ENCODE data around the gene JAK1.

The JAK1 gene

DNA sequence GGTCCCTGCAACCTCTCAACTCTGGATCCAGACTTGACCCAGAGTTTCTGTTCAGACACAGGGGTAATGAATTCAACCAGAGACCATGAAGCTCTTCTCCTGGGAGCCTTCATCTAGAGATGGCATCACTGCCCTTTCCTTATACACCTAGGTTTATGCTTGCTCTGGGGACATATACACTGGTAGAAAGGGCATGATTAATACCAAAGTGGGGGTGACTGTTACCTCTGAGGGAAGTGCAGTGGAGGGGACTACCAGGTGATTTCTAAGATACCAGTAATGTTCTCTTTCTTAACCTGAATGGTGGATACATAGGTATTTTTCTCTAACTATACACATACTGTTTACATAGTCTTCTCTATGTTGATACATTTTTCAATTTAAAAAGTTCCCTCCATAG lies 48.4 kb downstream of the JAK1 start:
- no peak for DNase-seq

DNA sequence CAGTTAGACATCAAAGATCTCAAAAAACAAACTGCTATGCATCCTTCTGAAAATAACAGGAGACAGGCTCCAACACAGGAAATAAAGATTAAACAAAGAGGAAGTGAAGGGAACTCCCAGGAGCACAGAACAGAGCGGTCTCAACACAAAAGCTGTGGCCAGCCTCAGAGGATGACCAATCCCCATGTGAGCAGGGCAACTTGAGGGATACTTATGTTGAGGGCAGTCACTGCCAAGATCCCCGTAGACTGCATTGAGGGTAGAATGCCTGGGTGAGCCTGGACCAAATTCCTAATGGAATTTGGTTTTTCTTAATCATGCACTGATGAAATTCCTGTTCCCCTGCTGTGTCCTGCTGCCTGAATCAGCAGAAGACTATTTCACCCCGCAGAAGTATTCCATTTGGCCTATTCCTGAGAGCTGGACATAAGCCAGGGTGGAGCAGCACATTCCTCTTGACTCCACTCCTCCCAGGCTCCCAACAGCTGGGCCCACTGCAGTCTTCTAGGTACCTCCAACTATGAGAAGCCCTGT lies 49.0 kb downstream of the JAK1 start:
- DNase-seq, result peak; percentile 48

DNA sequence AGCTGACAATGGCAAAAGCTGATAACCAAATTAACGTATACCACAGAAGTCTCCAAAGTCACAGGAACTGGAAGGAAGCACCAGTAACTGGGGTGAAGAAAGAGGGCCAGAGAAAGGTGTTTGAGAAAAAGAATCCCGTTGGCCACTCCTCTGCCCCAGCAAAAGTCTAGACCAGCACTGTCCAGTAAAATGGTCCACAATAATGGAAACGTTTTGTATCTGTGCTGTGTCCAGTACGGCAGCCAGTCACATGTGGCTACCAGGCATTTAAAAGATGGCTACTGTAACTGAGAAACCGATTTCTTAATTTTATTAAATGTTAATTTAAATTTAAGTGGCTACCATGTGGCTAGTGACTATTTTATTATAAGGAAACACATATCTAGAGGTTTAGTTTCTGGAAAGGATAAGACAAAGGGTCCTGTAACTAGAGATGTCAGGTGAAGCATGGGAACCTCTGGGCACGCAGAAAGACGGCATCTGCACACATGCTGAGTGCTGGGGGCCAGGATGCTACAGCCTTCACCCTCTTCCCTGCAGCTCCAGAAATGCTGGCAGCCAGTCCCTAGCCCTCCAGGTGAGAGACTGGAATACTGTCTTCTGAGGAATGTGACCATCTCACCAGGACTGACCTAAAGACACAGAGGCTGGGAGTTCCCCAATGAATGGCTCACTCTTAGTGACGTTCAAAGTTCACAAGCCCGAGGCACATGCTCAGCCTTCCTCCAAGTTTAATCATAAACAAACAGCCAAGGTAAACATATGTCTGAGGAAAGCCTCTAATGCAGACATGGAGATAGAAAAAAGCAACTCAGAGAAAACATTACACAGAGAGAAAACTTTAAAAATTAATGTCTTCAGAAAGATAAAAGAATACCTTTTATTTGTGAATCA lies 50.7 kb downstream of the JAK1 start:
- no peak for DNase-seq

DNA sequence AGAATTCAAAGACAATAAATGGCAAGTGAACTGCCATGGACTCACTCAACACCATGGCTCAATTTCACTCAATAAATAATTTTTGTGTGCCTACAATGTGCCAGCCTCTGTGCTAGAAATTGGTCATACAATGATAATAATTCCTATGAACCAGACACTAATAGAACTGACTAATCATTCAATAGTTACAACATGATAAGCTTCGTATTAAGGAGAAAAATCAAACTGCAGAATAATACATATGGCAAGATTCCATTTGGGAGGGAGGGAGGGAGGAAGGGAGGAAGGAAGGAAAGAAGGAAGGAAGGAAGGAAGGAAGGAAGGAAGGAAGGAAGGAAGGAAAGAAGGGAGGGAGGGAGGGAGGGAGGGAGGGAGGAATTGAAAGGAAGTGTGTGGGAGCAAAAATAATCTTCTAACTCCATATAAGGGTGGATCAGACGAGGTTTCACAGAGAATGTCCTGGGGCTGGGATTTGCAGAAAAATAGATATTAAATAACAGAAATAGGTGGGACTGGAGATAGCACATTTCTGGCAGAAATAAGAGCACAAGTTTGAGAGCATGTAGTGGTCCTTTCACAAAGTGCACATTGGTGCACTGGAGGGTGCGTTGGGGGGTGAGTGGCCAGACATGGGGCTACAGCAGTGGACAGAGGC lies 52.9 kb downstream of the JAK1 start:
- no peak for DNase-seq

DNA sequence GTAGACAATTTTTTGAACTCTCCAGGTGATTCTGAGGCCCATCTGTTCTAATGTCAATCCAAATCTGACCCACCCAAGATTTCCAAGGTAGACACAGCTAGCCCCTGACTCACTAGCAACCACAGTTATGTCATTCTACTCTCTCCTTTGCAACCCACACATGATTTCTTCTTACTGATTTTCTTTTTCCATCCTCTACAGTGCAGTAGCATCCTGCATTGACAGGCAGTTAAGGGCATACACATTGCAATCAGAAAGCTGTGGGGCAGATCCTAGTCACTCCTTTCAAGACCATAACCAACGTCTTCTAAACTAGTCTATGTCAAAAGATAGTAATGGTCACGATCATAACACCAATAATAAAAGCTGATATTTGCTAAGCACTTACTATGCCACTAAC lies 54.2 kb downstream of the JAK1 start:
- DNase-seq, result no peak

DNA sequence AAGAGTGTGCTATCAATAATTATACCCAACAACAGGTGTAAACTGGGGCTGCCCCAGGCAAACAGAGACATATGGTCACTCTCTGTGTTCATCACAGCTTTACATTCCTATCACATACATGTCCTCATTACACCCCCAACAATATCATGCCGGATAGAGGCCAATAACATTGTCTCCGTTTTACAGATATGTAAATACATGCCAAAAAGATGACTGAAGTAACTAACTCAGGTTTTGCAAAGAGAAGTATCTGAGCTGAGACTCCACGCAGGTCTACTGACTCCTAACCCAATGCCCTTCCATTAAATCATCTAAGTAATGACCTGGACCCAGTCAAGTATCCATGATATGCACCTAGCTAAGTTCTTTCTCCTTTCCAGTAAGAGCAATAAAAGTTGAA lies 55.0 kb downstream of the JAK1 start:
- DNase-seq, result no peak

DNA sequence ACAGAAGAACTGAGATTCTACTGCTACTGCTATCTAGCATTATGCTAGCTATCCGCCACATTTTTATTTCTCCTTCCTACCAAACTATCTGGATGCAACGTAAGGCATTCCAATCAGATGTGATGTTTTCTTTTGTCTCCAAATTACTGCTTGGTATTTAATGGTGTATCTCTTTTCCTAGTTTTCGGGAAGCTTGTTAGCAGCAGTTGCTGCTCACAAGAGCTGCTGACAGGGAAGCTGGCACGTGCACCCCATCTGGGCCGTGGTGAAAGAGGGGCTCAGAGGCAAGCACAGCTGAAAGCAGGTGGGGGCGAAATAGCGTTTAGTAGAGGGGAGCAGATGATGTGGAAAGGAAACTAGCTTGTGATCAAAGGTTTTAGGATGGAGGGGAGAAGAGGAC lies 57.3 kb downstream of the JAK1 start:
- DNase-seq, result no peak

DNA sequence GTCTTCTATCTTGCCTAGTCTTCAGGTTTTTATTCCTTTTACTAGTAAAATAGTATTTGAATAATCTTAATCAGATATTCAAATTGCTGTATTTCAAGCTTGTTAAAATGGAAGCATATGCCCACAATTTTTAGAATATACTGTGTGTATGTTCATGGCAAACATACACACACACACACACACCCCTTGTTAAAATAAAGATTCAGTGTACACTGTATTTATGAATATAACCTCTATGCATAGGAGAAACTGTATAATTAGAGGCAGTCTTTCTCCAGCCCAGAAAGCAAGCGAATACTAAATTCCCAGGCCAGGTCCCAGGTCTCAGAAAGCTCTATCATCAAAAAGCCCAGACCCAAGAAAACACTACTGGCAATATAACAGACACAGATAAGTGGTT lies 57.8 kb downstream of the JAK1 start:
- no peak for DNase-seq

DNA sequence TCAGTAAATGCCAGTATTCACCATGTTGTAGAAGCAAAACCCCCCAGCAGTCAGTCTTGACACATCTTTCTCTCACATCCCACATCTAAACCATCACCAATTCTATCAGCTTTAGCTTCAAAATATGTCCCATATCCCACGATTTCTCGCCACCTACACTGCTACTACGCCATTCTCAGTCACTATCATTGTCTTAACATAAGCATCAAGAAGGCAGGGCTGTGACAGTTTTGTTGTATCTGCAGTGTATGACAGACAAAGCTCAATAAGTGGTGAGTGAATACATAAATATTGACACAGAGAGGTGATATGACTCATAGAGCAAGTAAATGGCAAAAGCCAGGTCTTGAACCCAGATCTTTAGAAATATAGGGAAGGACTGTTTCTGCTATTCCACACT lies 59.9 kb downstream of the JAK1 start:
- DNase-seq, result no peak

DNA sequence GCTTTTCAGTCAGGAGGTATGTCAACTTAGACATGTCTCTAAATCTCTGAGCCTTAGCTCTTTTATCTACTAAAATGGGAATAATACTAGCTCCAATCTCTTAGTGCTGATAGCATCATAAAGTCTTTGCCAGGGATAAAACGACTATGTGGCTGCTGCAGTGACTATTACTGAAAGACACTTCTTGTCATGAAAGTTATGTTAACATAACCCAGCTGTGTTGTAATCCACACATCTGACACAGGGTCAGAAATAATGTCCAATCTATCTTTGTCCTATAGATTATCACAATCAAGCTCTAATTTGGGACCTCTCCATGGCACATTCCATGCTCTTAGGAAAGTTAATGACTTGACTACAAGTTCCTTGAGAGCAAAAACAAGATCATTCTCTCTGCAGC lies 62.8 kb downstream of the JAK1 start:
- DNase-seq, result no peak

DNA sequence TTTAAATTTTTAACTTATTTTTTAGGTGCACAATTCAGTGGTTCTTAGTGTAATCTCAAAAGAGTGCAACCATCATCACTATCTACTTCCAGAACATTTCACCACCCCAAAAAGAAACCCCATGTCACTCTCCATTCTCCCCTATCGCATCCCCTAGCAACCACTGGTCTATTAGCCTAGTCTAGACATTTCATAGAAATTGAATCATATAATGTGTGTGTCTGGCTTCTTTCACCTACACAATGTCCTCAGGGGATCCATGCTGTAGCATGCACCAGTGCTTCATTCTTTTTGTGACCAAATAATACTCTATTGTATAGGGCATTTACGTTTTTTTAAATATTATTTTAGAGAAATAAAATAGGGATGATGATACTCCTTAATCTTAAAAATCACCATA lies 64.7 kb downstream of the JAK1 start:
- DNase-seq, result no peak

DNA sequence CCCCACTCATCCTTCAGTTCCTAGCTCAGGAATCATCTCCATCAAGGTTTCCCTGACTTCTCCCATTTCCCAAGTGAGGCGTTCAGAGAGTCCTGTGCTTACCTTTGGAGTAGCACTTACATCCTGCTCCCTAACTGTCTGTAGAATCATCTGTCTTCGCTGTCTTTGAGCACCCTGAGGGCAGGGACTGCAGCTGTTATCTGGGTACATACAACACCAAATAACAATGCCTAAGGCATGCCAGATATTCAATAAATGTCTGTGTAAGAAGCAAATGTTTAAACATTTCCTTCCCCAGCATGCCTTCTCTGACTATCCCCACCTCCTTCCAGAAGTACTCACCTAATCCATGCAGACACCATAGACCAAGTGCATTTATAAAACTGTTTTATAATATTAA lies 65.4 kb downstream of the JAK1 start:
- no peak for DNase-seq

DNA sequence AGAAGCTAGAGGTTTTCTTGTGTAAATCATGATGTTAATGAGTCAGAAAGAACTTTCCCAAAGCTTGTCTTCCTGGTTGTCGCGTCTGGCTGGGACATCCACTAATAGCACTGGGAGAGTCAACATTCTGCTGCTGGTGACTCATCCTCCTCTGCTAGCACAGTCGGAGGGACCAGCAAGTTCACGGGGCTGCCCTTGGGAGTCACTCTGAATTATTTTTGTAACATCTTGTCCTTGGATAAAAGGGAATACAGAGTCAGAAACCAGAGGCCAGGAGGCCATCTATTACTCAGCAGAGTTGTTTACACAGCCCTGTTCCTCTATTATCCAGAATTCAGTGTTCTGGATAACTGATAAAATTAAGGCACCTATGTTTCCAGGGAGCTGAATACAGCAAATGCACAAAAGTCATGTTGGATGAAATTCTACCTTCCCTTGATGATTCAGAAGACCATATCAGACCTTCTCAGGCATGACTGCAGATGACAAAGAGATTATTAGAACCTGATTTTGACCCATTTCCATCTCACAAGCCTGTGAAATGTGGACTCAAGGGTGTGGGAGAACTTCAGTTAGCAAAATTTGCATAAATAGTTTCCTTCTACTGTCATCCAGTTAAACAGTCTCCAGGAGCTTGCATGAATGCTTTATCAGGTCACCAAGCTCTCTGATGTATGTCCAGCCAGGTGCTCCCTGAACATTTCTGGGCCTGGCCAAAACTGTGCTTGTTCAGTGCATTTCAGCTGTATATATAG lies 68.1 kb downstream of the JAK1 start:
- peak; percentile 71 for DNase-seq

DNA sequence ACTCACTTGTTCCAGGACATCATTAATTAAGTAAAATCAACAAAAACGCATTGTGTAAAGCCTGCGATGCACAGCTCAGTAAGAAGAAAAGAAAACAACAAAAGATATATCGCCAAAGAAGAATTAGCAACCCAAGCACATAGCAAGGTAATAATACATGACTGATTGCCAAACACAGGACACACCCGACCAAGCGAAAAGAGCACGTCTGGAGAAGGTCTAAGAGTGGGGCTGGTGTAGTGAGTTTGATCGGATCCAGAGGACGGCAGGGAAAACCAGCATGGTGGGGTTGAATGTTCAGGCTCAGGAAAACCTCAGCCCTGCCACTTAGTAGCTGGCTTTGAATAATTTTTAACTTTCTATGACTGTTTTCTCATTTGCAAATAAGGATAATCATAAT lies 69.8 kb downstream of the JAK1 start:
- DNase-seq, result no peak

DNA sequence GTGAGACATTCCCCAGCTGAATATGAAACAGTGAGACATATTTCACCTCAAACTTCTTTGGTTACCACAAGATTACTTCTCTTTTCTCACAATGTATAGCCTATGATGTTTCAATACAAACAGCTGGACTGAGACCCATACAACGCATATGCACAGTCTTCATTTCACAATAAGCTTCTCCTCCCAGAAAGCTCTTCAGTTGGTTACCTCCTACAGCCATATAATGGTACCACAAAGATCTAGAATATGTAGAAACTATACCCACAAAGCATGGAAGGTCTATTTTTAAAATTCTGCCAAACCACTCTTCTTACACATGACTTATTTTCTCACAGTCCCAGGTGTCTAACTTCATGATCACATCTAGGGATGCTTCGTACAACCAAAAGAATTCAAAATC lies 70.8 kb downstream of the JAK1 start:
- no peak for DNase-seq

DNA sequence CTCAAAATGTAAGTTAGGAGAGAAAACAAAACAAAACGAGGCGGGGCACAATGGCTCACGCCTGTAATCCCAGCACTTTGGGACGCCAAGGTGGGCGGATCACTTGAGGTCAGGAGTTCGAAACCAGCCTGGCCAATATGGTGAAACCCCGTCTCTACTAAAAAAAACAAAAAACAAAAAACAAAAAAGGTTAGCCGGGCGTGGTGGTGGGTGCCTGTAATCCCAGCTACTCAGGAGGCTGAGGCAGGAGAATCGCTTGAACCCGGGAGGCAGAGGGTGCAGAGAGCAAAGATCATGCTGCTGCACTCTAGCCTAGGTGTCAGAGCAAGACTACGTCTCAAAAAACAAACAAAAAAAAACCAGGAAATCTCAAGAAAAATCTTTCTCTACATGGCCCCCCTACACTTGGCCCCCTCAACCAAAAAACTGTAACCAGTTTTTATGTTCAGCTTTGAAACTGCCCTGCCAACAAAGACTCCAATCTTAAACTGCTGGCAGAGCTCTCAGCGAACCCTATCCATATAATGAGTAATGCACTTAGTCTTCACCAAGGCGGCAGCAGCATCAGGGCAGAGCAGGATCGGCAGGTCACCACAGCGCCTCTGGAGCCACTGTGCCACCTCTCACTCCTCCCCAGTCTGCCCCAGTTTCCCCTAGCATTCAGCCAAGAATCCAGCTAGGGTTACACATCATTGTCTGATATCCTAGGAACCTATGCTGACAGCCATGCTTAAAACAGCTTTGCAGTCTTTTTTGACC lies 71.7 kb downstream of the JAK1 start:
- DNase-seq, result no peak

DNA sequence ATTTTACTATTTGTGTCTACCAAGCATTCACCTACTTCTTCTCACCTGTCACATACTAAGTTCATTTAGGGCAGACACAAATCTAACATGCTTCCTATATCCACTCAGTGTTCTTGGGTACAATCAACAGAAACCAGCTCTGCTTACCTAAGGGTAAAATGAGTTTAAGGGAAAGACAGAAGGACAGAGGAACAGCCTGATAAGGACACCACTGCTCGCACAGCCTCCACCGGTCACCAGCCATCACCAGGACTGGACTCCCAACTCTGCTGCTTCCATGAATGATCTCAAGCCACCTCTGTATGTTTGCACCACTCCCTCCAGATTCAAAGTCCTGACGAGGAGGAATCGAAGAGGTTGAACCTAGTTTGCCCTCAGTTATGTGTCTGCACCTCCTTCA lies 72.4 kb downstream of the JAK1 start:
- no peak for DNase-seq

DNA sequence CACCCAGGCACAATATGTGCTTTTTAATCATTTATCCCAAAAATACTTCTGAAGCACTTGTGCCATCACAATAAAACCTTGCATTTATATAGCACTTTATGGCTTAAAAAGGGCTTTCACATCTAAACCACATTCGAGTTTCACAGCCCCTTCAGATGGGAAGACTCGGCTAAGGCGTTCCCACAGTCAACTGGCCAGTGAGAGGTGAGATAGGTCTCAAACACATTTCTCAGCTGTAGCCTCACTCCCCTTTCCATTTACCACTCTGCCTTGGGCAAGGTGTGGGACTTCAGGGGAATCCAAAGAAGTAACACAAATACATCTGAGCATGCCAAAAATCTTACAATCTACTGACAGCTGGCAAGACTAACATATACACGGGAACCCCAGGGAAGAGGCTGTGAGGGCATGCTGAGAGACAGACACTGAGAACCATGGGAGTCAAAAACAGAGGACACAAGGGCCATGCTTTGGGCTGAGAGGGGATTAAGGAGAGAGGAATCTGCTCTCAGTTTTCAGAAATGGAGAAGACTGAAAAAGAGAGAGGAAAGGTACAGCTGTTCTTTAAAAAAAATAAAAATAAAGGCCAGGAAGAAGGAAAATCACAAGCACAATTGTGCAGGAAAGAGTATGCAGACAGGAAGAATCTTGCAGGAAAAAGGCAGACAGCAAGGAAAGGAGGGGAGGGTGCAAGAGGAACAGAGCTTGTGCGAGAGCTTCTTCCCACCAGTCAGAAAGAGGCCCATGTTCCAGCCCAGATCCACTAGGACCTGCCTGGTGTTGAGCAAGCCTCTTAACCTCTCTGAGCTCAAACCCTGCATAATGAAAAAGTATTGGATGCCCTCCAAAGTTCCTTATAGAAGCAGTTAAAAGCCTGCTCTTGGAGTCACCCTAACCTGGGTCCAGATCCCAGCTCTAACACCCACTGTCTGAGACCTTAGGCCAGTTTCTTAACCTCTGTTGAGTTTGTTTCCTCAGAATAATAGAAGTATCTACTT lies 73.5 kb downstream of the JAK1 start:
- DNase-seq, result no peak

DNA sequence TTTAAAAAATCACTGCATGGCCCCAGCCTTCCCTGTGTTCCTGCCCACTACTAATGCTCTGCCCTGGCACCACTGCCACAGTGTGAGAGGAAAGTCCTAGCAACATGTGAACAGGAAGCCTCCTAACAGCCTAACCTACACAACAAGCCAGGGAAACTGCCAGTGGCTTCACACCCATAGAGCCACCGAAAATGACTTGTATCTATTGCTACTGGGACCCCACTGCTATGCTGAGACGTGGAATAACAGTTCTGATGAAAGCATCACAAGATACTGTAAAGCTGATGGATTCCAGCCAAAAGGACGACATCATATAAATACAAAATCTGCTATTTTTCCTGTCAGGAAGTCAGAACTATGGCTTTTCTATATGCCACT lies 74.9 kb downstream of the JAK1 start:
- peak; percentile 25 for DNase-seq

DNA sequence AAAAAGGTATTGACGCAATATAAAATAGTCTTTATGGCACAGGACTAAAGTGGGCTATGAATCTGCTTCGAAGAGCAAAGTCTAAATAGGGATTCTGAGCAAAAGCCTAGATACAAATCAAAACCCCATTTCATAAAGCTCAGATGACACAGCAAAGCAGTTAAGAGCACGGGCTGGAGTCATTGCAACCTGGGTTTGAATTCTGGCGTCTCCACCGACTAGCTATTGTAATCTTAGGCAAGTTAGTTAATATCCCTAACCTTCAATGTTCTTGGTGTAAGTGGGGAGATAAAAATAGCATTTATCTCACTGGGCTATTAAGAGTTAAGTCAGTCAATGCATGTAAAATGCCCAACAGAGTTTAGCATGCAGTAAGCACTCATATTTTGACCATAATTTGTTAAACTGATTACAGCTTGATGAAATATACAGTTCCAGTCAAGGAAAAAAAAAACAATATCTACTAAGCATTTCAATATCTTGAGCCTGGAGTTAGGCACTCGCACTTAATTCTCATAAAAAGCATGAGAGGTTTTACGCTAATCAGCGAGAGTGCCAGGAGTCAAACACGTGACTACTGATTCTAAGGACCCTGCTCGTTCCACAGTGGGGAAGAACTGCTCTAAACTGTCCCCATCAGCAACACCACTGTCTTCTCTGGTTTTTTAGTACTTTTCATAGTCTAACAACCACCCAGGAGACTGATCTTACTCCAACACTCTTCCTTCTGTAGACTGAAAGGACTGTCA lies 75.5 kb downstream of the JAK1 start:
- no peak for DNase-seq

DNA sequence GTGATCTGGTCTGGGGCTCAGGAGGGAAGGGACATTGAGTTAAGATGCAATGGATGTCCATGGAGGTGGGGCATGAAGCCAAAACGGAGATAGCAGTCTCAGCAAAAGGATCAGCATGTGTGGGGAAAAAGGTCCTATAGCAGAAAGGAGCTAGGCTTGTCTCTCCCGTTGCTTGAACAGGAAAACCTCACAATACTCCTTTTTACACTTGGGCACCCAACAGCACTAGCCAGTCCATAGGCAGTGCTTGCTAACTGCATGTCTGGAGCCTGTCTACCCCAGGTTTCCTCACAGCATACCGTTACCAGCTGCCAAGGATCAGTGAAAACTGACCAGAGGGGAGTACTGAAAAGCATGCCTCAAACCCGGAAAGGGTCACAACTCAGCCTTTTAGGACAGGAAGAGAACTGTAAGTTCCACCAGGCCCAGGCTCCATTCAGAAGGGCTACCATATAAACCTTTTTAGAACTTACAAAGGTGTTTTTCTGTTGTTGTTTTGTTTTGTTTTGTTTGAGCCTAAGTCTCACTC lies 78.6 kb downstream of the JAK1 start:
- no peak for DNase-seq
